Neural cell (in vitro differentiated cells): ENCODE measurements around the gene SKIC8. TPM values are rescaled to one million over a fixed set of nuclear protein-coding genes. Genes with fewer than 3 reads are reported as not detected.

Source experiments
- H2AFZ ChIP-seq: fragments of 200-600, 300-800 bp; sonication (generic), shearing (Covaris generic); 2 replicates; pipeline ENCODE4 v1.6.0; 2014; ENCODE audit warnings: low read depth, mild to moderate bottlenecking, antibody characterized with exemption, low read length, moderate library complexity
- H3F3A ChIP-seq: fragments of 200-600 bp; shearing (Covaris generic); 2 replicates; pipeline ENCODE4 v1.6.1; 2016; ENCODE audit warnings: mild to moderate bottlenecking, moderate library complexity, mixed read lengths, antibody characterized with exemption, low read length; ENCODE audit not compliant: insufficient read depth, poor library complexity, severe bottlenecking
- H3K27ac ChIP-seq: fragments of 200-600, 300-800 bp; sonication (generic), shearing (Covaris generic); 2 replicates; pipeline ENCODE4 v1.5.1; 2014; ENCODE audit warnings: mild to moderate bottlenecking, low read length, moderate library complexity
- H3K27me3 ChIP-seq: fragments of 300-800, 200-600 bp; sonication (generic), shearing (Covaris generic); 2 replicates; pipeline ENCODE4 v1.6.0; 2014; ENCODE audit warnings: mild to moderate bottlenecking, low read depth, low read length, moderate library complexity; ENCODE audit not compliant: insufficient read depth
- H3K36me3 ChIP-seq: fragments of 300-800, 200-600 bp; sonication (generic), shearing (Covaris generic); 2 replicates; pipeline ENCODE4 v1.5.1; 2014; ENCODE audit warnings: mild to moderate bottlenecking, antibody characterized with exemption, low read length, moderate library complexity; ENCODE audit not compliant: insufficient read depth
- H3K4me2 ChIP-seq: fragments of 300-800, 200-600 bp; sonication (generic), shearing (Covaris generic); 2 replicates; pipeline ENCODE4 v1.6.0; 2014; ENCODE audit warnings: mild to moderate bottlenecking, low read length
- H3K4me3 ChIP-seq: fragments of 300-800, 200-600 bp; sonication (generic), shearing (Covaris generic); 2 replicates; pipeline ENCODE4 v1.5.1; 2014; ENCODE audit warnings: mild to moderate bottlenecking, low read length, moderate library complexity
- H3K79me2 ChIP-seq: fragments of 200-600 bp; shearing (Covaris generic); replicated peaks from 2 replicates; pipeline ENCODE4 v1.6.0; 2014; ENCODE audit warnings: mild to moderate bottlenecking, low read length, moderate library complexity; ENCODE audit not compliant: insufficient read depth
- H3K9ac ChIP-seq: fragments of 300-800, 200-600 bp; sonication (generic), shearing (Covaris generic); 2 replicates; pipeline ENCODE4 v1.6.1; 2016; ENCODE audit warnings: mild to moderate bottlenecking, low read length, mixed read lengths
- H3K9me2 ChIP-seq: fragments of 200-600 bp; shearing (Covaris generic); 2 replicates; pipeline ENCODE4 v1.6.1; 2016; ENCODE audit warnings: mild to moderate bottlenecking, low read length, mixed read lengths; ENCODE audit not compliant: insufficient read depth
- H3K9me3 ChIP-seq: fragments of 200-600, 300-800 bp; sonication (generic), shearing (Covaris generic); 2 replicates; pipeline ENCODE4 v1.6.1; 2016; ENCODE audit warnings: mild to moderate bottlenecking, mixed run types, low read length, moderate library complexity, mixed read lengths
- H4K20me1 ChIP-seq: fragments of 200-600 bp; shearing (Covaris generic); 2 replicates; pipeline ENCODE4 v1.6.1; 2016; ENCODE audit warnings: mild to moderate bottlenecking, mixed run types; ENCODE audit not compliant: insufficient read depth
- EZH2 ChIP-seq: fragments of 200-600, 300-800 bp; shearing (Covaris generic), sonication (generic); IDR thresholded peaks from 2 replicates; pipeline ENCODE4 v1.6.1; 2014; ENCODE audit warnings: antibody characterized with exemption, low read length, borderline replicate concordance, mild to moderate bottlenecking; ENCODE audit not compliant: insufficient read depth, poor library complexity, severe bottlenecking
- MXI1 ChIP-seq: fragments of 450-650 bp; conservative IDR thresholded peaks from 2 replicates; pipeline ENCODE4 v1.6.1; 2014; ENCODE audit warnings: antibody characterized with exemption, mild to moderate bottlenecking; ENCODE audit not compliant: poor library complexity, severe bottlenecking
- POLR2AphosphoS5 ChIP-seq: IDR thresholded peaks from 2 replicates; pipeline ENCODE4 v1.6.1; 2012
- SMC3 ChIP-seq: fragments of 450-650 bp; conservative IDR thresholded peaks from 2 replicates; pipeline ENCODE4 v1.6.1; 2014; ENCODE audit warnings: antibody characterized with exemption, mild to moderate bottlenecking, moderate library complexity; ENCODE audit not compliant: poor library complexity
- polyA plus RNA-seq: library from polyadenylated mRNA; depleted of rRNA; stranded (reverse); fragments of >200 nt; gene quantifications from 2 replicates; pipeline ENCODE4 v1.2.3, GENCODE V29; 2014
- TF ChIP-seq, protein P1 (sequence below): IDR thresholded peaks from 2 replicates; pipeline ENCODE4 v1.6.1; 2012; ENCODE audit warnings: borderline replicate concordance
- TF ChIP-seq, protein P2 (sequence below): fragments of 450-650 bp; IDR thresholded peaks from 2 replicates; pipeline ENCODE4 v1.5.1; 2014; ENCODE audit warnings: antibody characterized with exemption, mild to moderate bottlenecking, moderate library complexity; ENCODE audit not compliant: poor library complexity, severe bottlenecking

The SKIC8 gene
- polyA plus RNA-seq, 1 donor from 2014 or later: 170 TPM

DNA sequence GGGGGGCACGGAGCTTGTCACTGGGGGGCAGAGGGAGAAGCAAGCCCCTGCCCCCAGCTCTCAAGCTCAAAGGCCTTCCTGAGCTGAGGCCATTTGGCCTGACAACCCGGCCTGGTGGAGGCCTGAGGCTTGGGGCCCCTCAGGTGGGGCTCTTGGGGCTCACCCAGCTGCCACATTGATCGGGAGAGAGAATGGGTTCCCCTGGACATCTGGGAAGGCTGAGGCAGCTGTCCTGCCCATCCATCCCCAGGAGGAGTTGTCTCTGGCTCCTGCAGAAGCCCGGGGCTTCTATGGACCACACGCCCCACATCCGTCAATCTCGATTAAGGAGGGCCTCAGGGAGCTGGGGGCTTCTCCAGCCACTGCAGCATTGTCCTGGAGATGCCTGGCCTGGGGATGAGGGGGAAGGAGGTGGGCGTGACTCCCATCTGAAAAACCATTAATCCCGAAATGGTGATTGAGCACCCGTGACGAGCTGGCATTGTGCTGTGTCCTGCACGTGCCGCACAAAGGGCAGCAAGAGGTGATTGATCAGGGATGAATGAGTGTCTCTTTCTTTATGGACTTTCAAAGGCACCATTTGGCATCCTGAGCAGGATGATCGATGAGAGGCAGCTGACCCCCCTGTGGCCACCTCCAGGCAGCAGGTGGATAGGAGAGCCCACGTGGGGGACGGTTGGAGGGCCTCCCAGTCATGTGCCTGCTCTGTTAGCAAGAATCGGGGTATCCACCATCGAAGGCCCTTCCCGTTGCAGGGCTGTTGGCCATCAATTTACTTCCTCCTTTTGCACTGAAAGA is 23.5 kb upstream of the SKIC8 start:
- Histone ChIP-seq H3K36me3 (no peaks in the 10 kb centered on the region), H3F3A (no peaks in the 10 kb centered on the region), H3K27ac (peak overlapping the region; percentile 44), H3K4me2 (peak overlapping the region; percentile 47), H3K79me2 (no peaks in the 10 kb centered on the region), H2AFZ (peak overlapping the region; percentile 59), H3K4me3 (peak overlapping the region; percentile 25), H3K27me3 (no peaks in the 10 kb centered on the region), H3K9ac (peak overlapping the region; percentile 62), H3K9me3 (no peaks in the 10 kb centered on the region), H3K9me2 (no peaks in the 10 kb centered on the region), H4K20me1 (no peaks in the 10 kb centered on the region)
- TF ChIP-seq, protein P1, sequence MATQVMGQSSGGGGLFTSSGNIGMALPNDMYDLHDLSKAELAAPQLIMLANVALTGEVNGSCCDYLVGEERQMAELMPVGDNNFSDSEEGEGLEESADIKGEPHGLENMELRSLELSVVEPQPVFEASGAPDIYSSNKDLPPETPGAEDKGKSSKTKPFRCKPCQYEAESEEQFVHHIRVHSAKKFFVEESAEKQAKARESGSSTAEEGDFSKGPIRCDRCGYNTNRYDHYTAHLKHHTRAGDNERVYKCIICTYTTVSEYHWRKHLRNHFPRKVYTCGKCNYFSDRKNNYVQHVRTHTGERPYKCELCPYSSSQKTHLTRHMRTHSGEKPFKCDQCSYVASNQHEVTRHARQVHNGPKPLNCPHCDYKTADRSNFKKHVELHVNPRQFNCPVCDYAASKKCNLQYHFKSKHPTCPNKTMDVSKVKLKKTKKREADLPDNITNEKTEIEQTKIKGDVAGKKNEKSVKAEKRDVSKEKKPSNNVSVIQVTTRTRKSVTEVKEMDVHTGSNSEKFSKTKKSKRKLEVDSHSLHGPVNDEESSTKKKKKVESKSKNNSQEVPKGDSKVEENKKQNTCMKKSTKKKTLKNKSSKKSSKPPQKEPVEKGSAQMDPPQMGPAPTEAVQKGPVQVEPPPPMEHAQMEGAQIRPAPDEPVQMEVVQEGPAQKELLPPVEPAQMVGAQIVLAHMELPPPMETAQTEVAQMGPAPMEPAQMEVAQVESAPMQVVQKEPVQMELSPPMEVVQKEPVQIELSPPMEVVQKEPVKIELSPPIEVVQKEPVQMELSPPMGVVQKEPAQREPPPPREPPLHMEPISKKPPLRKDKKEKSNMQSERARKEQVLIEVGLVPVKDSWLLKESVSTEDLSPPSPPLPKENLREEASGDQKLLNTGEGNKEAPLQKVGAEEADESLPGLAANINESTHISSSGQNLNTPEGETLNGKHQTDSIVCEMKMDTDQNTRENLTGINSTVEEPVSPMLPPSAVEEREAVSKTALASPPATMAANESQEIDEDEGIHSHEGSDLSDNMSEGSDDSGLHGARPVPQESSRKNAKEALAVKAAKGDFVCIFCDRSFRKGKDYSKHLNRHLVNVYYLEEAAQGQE: no peak
- TF ChIP-seq MXI1: no peak

DNA sequence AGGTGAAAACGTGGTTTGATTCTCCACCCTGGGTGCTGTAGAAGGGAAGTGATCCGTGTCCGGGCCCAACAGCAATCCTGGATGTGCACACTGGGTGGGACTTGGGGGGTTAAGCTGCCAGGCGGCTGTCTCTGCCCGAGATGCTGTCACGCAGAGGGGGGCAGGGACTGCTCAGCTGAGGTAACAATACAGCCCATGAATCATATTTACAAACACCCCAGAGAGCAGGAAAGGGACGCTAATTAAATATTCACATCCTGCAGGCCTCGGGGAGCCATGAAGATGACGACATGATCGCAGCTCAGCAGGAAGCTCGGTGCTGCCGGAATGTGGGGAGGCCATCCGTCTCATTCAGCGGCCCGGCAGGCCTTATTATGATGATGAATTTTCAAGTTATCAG is 22.8 kb upstream of the SKIC8 start:
- no peaks in the 10 kb centered on the region for H3K79me2 ChIP-seq
- H3K9me3 ChIP-seq: no peaks in the 10 kb centered on the region
- no peaks in the 10 kb centered on the region for H4K20me1 ChIP-seq
- H3K4me3 ChIP-seq: peak overlapping the region; percentile 25
- H3K9ac ChIP-seq: peak overlapping the region; percentile 62
- no peaks in the 10 kb centered on the region for H3K27me3 ChIP-seq
- H3K9me2 ChIP-seq: no peaks in the 10 kb centered on the region
- peak overlapping the region; percentile 44 for H3K27ac ChIP-seq
- H2AFZ ChIP-seq: peak overlapping the region; percentile 59
- H3K36me3 ChIP-seq: no peaks in the 10 kb centered on the region
- H3K4me2 ChIP-seq: peak overlapping the region; percentile 47
- H3F3A ChIP-seq: no peaks in the 10 kb centered on the region
- TF ChIP-seq POLR2AphosphoS5: peak; percentile 40
- TF ChIP-seq, protein P2, sequence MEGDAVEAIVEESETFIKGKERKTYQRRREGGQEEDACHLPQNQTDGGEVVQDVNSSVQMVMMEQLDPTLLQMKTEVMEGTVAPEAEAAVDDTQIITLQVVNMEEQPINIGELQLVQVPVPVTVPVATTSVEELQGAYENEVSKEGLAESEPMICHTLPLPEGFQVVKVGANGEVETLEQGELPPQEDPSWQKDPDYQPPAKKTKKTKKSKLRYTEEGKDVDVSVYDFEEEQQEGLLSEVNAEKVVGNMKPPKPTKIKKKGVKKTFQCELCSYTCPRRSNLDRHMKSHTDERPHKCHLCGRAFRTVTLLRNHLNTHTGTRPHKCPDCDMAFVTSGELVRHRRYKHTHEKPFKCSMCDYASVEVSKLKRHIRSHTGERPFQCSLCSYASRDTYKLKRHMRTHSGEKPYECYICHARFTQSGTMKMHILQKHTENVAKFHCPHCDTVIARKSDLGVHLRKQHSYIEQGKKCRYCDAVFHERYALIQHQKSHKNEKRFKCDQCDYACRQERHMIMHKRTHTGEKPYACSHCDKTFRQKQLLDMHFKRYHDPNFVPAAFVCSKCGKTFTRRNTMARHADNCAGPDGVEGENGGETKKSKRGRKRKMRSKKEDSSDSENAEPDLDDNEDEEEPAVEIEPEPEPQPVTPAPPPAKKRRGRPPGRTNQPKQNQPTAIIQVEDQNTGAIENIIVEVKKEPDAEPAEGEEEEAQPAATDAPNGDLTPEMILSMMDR: no peak

DNA sequence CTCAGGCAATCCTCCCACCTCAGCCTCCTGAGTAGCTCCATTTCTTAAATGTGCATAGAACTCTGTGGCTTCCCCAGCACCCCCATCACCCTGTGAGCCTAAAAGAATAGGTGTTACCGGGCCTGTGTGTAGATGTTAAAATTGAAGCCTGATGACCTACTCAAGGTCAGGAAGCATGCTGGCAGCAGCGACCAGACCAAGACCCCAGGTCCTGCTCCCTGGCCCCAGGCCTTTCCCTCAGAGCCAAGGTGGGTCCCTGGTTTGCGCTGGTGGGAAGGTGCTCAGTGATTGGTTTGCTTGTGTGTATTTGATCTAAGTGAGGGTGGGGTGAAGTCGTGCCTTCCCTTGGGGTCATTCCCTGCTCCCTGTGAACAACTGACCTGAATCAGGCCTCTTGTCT is 22.4 kb upstream of the SKIC8 start:
- Histone ChIP-seq H3K4me2 (no peak overlapping the region), H3K9ac (peak overlapping the region; percentile 62), H3K79me2 (no peaks in the 10 kb centered on the region)

More for the DNA sequence above, 22.4 kb upstream of the SKIC8 start:
- no peak overlapping the region for H3K4me3 ChIP-seq
- H3K27me3 ChIP-seq: no peaks in the 10 kb centered on the region
- H3F3A ChIP-seq: no peaks in the 10 kb centered on the region
- H2AFZ ChIP-seq: peak overlapping the region; percentile 59
- no peaks in the 10 kb centered on the region for H3K9me3 ChIP-seq
- H3K9me2 ChIP-seq: no peaks in the 10 kb centered on the region
- TF ChIP-seq, protein P1: no peak
- TF ChIP-seq EZH2 (no peak), SMC3 (no peak)
- peak overlapping the region; percentile 44 for H3K27ac ChIP-seq
- no peaks in the 10 kb centered on the region for H3K36me3 ChIP-seq
- no peaks in the 10 kb centered on the region for H4K20me1 ChIP-seq
